ENCODE measurements around the gene BRME1.

Gene BRME1

GRCh38 chr19:13841962-13842290 lies 64.0 kb downstream of the BRME1 start:
- TF ChIP-seq, protein P1, sequence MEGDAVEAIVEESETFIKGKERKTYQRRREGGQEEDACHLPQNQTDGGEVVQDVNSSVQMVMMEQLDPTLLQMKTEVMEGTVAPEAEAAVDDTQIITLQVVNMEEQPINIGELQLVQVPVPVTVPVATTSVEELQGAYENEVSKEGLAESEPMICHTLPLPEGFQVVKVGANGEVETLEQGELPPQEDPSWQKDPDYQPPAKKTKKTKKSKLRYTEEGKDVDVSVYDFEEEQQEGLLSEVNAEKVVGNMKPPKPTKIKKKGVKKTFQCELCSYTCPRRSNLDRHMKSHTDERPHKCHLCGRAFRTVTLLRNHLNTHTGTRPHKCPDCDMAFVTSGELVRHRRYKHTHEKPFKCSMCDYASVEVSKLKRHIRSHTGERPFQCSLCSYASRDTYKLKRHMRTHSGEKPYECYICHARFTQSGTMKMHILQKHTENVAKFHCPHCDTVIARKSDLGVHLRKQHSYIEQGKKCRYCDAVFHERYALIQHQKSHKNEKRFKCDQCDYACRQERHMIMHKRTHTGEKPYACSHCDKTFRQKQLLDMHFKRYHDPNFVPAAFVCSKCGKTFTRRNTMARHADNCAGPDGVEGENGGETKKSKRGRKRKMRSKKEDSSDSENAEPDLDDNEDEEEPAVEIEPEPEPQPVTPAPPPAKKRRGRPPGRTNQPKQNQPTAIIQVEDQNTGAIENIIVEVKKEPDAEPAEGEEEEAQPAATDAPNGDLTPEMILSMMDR (conservative IDR thresholded peaks at IDR 0.05; ENCODE audit: low read length): no peak
- no peak for DNase-seq (ENCODE audit: low read depth)
- H3K4me3 ChIP-seq (ENCODE audit: low read length): peak overlapping the region; percentile 99

GRCh38 chr19:13841086-13841961 lies 64.6 kb downstream of the BRME1 start:
- DNase-seq (ENCODE audit: low read depth): peak; percentile 48
- H3K4me3 ChIP-seq (ENCODE audit: low read length): peak overlapping the region; percentile 99
- TF ChIP-seq, protein P1 (conservative IDR thresholded peaks at IDR 0.05; ENCODE audit: low read length): no peak

DNA sequence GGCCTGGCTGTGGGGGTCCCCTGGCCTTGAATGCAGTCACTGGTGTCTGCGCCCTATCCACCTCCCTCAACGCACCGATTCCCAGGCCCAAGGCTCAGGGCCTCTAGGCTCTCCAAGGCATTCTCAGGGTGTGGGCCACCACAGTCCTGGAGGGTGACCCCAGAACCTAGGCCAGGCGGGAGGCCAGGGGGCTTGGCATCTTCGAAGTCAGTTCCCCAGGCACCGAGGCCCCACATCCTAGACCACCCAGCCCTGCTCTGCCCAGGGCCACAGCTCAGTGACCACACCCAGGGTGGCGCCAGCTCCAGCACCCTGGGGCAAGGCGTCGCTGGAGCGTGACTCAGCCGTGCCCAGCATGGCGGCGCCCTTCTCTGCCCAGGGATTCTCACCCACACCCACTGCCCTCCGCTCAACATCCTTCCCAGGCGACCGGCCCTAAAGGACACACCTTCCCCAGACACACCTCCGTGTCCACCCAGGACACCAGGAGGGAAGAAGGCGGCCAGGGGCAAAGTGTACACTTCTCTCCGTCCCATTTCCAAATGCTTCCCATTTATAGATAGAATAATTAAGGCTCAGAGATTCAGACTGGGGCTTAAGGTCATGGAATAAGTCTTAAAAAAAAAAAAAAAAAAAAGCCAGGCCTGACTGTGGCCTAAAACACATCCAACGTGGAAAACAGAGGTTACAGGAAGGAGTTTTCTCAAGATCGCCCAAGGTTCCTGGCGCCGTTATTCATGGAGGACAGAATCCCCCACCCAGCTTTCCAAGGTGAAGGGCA lies 65.4 kb downstream of the BRME1 start:
- TF ChIP-seq, protein P1 (conservative IDR thresholded peaks at IDR 0.05; ENCODE audit: low read length): no peak
- peak overlapping the region; percentile 99 for H3K4me3 ChIP-seq (ENCODE audit: low read length)

DNA sequence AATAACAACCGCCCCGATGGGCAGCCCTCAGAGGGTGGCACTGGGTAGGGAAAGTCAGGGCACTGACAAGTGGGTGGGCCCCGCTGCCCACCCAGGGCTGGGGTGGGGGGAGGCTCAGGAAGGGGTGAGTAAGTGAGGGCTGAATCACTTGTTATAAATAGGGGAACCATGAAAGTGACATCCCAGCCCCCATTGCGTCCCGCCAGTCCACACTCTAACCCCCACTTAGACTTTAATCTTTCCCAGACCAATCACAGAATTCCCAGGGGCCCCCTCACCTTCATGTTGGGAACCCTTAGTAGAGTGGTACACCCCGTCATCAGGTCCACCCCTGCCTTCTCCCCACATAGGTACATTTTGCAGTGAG lies 66.0 kb downstream of the BRME1 start:
- H3K4me3 ChIP-seq (ENCODE audit: low read length): peak overlapping the region; percentile 99
- TF ChIP-seq, protein P1 (conservative IDR thresholded peaks at IDR 0.05; ENCODE audit: low read length): no peak
- peak; percentile 48 for DNase-seq (ENCODE audit: low read depth)

More for the DNA sequence above, 65.4 kb downstream of the BRME1 start:
- DNase-seq (ENCODE audit: low read depth): peak; percentile 61

- DNase-seq (ENCODE audit: low read depth): peak; percentile 83
- TF ChIP-seq, protein P1 (conservative IDR thresholded peaks at IDR 0.05; ENCODE audit: low read length): 0 out of 2 replicates have a peak, but pooled peaks have one; percentile 10
- H3K4me3 ChIP-seq (ENCODE audit: low read length): peak overlapping the region; percentile 99
Observed at GRCh38 chr19:13839130-13839937, 66.6 kb downstream of the BRME1 start.

GRCh38 chr19:13838435-13839129 lies 67.3 kb downstream of the BRME1 start:
- DNase-seq (ENCODE audit: low read depth): no peak
- peak overlapping the region; percentile 99 for H3K4me3 ChIP-seq (ENCODE audit: low read length)
- TF ChIP-seq, protein P1 (conservative IDR thresholded peaks at IDR 0.05; ENCODE audit: low read length): no peak
